SK-N-SH treated with all-trans-retinoic acid at 6 μM for 48 hours (cell line): ENCODE data around the gene CPSF2.

Source experiments
- BACH2 ChIP-seq: fragments of 250-450 bp; sonication (Bioruptor Pico); IDR thresholded peaks from 2 replicates; pipeline ENCODE4 v1.9.0; 2021; ENCODE audit warnings: mild to moderate bottlenecking, borderline replicate concordance
- CSDC2 ChIP-seq: fragments of 250-450 bp; sonication (Bioruptor Pico); IDR thresholded peaks from 2 replicates; pipeline ENCODE4 v1.5.0; 2020; ENCODE audit warnings: mild to moderate bottlenecking, moderate library complexity
- GLIS3 ChIP-seq: fragments of 250-450 bp; sonication (Bioruptor Pico); IDR thresholded peaks from 2 replicates; pipeline ENCODE4 v1.5.0; 2020; ENCODE audit warnings: mild to moderate bottlenecking, moderate library complexity
- SNAI2 ChIP-seq: fragments of 250-450 bp; sonication (Bioruptor Pico); IDR thresholded peaks from 2 replicates; pipeline ENCODE4 v1.5.0; 2020; ENCODE audit warnings: mild to moderate bottlenecking, moderate library complexity
- ZC3H10 ChIP-seq: fragments of 250-450 bp; sonication (Bioruptor Pico); IDR thresholded peaks from 2 replicates; pipeline ENCODE4 v1.5.1; 2021; ENCODE audit warnings: mild to moderate bottlenecking, moderate library complexity
- ZFP30 ChIP-seq: fragments of 450-650 bp; formaldehyde crosslinking; IDR thresholded peaks from 2 replicates; pipeline ENCODE4 v1.5.0; 2022; ENCODE audit warnings: mild to moderate bottlenecking, moderate library complexity
- ZNF8 ChIP-seq: fragments of 450-650 bp; formaldehyde crosslinking; IDR thresholded peaks from 2 replicates; pipeline ENCODE4 v1.5.0; 2020; ENCODE audit warnings: mild to moderate bottlenecking, moderate library complexity
- TF ChIP-seq, protein P1 (sequence below): fragments of 250-450 bp; sonication (Bioruptor Pico); IDR thresholded peaks from 2 replicates; pipeline ENCODE4 v1.5.1; 2021; ENCODE audit warnings: mild to moderate bottlenecking, moderate library complexity

DNA sequence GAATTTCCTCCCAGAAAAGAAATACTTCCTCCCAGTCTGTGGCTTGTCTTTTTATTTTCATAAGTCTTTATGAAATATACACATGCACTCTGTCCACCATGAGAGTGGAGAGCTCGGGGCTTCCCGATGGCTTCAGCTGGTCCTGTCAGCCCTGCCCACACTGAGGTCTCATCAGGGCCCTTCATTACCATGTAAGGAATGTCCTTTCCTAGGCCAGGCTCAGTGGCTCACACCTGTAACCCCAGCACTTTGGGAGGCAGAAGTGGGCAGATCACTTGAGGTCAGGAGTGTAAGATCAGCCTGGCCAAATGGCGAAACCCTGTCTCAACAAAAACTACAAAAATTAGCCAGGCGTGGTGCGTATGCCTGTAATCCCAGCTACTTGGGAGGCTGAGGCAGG, 77.0 kb downstream of the CPSF2 start:
- TF ChIP-seq ZFP30 (CRISPR knock-in tag): no peak
- no peak for TF ChIP-seq ZNF8
- TF ChIP-seq, protein P1, sequence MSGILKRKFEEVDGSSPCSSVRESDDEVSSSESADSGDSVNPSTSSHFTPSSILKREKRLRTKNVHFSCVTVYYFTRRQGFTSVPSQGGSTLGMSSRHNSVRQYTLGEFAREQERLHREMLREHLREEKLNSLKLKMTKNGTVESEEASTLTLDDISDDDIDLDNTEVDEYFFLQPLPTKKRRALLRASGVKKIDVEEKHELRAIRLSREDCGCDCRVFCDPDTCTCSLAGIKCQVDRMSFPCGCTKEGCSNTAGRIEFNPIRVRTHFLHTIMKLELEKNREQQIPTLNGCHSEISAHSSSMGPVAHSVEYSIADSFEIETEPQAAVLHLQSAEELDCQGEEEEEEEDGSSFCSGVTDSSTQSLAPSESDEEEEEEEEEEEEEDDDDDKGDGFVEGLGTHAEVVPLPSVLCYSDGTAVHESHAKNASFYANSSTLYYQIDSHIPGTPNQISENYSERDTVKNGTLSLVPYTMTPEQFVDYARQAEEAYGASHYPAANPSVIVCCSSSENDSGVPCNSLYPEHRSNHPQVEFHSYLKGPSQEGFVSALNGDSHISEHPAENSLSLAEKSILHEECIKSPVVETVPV (CRISPR knock-in tag): no peak
- no peak for TF ChIP-seq ZC3H10 (CRISPR knock-in tag)
- TF ChIP-seq SNAI2: no peak
- no peak for TF ChIP-seq BACH2 (CRISPR knock-in tag)
- TF ChIP-seq CSDC2 (CRISPR knock-in tag): no peak
- TF ChIP-seq GLIS3: no peak
